WTC11 (cell line): ENCODE measurements around the gene GTPBP1. TPM values are rescaled to one million over a fixed set of nuclear protein-coding genes. Genes with fewer than 3 reads are reported as not detected.
A peak's percentile ranks its signal among the peaks of the same experiment; 100 is the strongest.

Source experiments
- ATAC-seq: fragments of 200-7000 bp; cut with Tn5 transposase; 2 replicates; pipeline ENCODE4 v1.10.0; 2021; ENCODE audit warnings: mild to moderate bottlenecking, moderate library complexity
- CTCF ChIA-PET: fragments of 300-600 bp; sonication (Branson Sonifier 250); formaldehyde crosslinking; loops from one replicate; lab custom pipeline; 2021; ENCODE audit warnings: antibody characterized with exemption; lab: Charles Lee
- POLR2A ChIA-PET: fragments of 350-600 bp; sonication (Branson Sonifier 250); formaldehyde crosslinking; loops from one replicate; lab custom pipeline; 2021; ENCODE audit warnings: antibody characterized with exemption; lab: Charles Lee
- DNase-seq: peaks from one replicate; pipeline ENCODE4 v3.0.0; 2021; ENCODE audit warnings: low spot score
- H3K27ac Mint-ChIP-seq: 2 replicates; pipeline ENCODE4 v1.8.0; 2021; ENCODE audit warnings: mixed read lengths
- H3K27me3 Mint-ChIP-seq: 2 replicates; pipeline ENCODE4 v1.8.0; 2021; ENCODE audit warnings: low read depth, mild to moderate bottlenecking, moderate library complexity, mixed read lengths
- H3K36me3 Mint-ChIP-seq: 2 replicates; pipeline ENCODE4 v1.8.0; 2021; ENCODE audit warnings: mixed read lengths
- H3K4me1 Mint-ChIP-seq: 2 replicates; pipeline ENCODE4 v1.8.0; 2022; ENCODE audit warnings: mixed read lengths
- H3K4me3 Mint-ChIP-seq: 2 replicates; pipeline ENCODE4 v1.8.0; 2021; ENCODE audit warnings: mild to moderate bottlenecking, moderate library complexity, mixed read lengths
- H3K9me3 Mint-ChIP-seq: 2 replicates; pipeline ENCODE4 v1.8.0; 2021; ENCODE audit warnings: mixed read lengths
- FOXP1 ChIP-seq: sonication (generic); formaldehyde crosslinking; IDR thresholded peaks from 2 replicates; pipeline ENCODE4 v1.8.0; 2022; ENCODE audit warnings: missing genetic modification reagents, mild to moderate bottlenecking, moderate library complexity, borderline replicate concordance
- TCF7 ChIP-seq: sonication (generic); formaldehyde crosslinking; IDR thresholded peaks from 2 replicates; pipeline ENCODE4 v1.8.0; 2022; ENCODE audit warnings: mild to moderate bottlenecking, low read depth, missing genetic modification reagents, moderate library complexity
- total RNA-seq: library from RNA; stranded (reverse); gene quantifications from 3 replicates; pipeline ENCODE4 v1.2.3, GENCODE V29; 2021
- TF ChIP-seq, protein P1 (sequence below): sonication (generic); formaldehyde crosslinking; IDR thresholded peaks from 2 replicates; pipeline ENCODE4 v1.8.1; 2023; ENCODE audit warnings: mild to moderate bottlenecking, missing genetic modification reagents, moderate library complexity
- TF ChIP-seq, protein P2 (sequence below): sonication (generic); formaldehyde crosslinking; IDR thresholded peaks from 2 replicates; pipeline ENCODE4 v1.8.1; 2023; ENCODE audit warnings: mild to moderate bottlenecking, missing genetic modification reagents, borderline replicate concordance
- TF ChIP-seq, protein P3 (sequence below): sonication (generic); formaldehyde crosslinking; IDR thresholded peaks from 2 replicates; pipeline ENCODE4 v1.8.1; 2023; ENCODE audit warnings: mild to moderate bottlenecking, missing genetic modification reagents
- TF ChIP-seq, protein P4 (sequence below): sonication (generic); formaldehyde crosslinking; conservative IDR thresholded peaks from 2 replicates; pipeline ENCODE4 v1.8.1; 2022; ENCODE audit warnings: mild to moderate bottlenecking, missing genetic modification reagents
- TF ChIP-seq, protein P5 (sequence below): fragments of 250-450 bp; sonication (Bioruptor Pico); IDR thresholded peaks from 2 replicates; pipeline ENCODE4 v1.8.0; 2021; ENCODE audit warnings: mild to moderate bottlenecking
- TF ChIP-seq, protein P6 (sequence below): fragments of 250-450 bp; sonication (Bioruptor Pico); conservative IDR thresholded peaks from 2 replicates; pipeline ENCODE4 v1.9.0; 2021; ENCODE audit warnings: mild to moderate bottlenecking

Gene GTPBP1
- total RNA-seq, 1 experiment from 2014 or later = 108 TPM

DNA sequence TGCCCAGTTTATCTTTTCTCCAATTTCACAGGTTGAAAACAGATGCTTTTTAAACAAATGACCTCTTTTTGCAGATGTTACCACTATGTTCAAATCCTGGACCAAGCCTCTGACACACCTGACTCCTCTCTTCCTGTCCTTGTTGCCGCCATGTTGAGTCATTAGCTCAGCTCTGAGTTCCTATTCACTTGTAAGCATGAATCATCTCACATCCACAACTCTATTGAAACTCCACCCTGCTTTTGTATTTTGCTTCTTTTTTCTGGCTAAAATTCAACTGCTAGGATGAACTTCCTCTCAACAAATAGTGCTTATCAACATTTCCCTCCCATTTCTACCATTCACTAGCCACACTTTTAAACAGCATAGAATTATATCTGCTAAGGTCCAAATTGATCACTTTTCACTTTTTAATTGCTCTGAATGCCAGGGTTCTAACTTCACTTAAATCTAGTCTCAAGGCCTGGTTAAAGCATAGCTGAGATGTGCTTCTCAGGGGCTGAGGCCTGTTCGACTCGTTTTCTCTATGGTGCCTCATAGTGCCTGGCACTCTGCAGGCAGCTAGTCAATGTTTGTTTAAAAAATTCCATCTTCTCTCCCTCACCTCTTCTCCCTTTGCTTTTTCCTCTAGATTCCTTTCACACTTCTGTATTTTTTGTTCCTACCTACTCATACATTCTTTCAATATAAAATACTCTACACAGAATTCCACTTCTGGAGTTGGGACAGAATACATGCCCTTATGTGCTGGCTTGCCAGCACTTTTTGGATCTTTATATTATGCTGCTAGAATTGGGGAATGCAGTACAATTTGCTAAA, 8.9 kb upstream of the GTPBP1 start:
- TF ChIP-seq, protein P1, sequence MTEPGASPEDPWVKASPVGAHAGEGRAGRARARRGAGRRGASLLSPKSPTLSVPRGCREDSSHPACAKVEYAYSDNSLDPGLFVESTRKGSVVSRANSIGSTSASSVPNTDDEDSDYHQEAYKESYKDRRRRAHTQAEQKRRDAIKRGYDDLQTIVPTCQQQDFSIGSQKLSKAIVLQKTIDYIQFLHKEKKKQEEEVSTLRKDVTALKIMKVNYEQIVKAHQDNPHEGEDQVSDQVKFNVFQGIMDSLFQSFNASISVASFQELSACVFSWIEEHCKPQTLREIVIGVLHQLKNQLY (CRISPR knock-in tag) = no peak
- TF ChIP-seq, protein P2, sequence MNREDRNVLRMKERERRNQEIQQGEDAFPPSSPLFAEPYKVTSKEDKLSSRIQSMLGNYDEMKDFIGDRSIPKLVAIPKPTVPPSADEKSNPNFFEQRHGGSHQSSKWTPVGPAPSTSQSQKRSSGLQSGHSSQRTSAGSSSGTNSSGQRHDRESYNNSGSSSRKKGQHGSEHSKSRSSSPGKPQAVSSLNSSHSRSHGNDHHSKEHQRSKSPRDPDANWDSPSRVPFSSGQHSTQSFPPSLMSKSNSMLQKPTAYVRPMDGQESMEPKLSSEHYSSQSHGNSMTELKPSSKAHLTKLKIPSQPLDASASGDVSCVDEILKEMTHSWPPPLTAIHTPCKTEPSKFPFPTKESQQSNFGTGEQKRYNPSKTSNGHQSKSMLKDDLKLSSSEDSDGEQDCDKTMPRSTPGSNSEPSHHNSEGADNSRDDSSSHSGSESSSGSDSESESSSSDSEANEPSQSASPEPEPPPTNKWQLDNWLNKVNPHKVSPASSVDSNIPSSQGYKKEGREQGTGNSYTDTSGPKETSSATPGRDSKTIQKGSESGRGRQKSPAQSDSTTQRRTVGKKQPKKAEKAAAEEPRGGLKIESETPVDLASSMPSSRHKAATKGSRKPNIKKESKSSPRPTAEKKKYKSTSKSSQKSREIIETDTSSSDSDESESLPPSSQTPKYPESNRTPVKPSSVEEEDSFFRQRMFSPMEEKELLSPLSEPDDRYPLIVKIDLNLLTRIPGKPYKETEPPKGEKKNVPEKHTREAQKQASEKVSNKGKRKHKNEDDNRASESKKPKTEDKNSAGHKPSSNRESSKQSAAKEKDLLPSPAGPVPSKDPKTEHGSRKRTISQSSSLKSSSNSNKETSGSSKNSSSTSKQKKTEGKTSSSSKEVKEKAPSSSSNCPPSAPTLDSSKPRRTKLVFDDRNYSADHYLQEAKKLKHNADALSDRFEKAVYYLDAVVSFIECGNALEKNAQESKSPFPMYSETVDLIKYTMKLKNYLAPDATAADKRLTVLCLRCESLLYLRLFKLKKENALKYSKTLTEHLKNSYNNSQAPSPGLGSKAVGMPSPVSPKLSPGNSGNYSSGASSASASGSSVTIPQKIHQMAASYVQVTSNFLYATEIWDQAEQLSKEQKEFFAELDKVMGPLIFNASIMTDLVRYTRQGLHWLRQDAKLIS (CRISPR knock-in tag) = no peak
- TF ChIP-seq FOXP1 (CRISPR knock-in tag) = no peak
- ATAC-seq (no peak), DNase-seq (no peak)
- Mint-ChIP-seq H3K9me3 (no peaks in the 10 kb centered on the region), H3K4me1 (peaks cover 33% of the 10 kb centered on the region), H3K4me3 (no peak overlapping the region), H3K27me3 (no peaks in the 10 kb centered on the region; the same call in 1 of the 2 replicates), H3K36me3 (peaks cover 13% of the 10 kb centered on the region), H3K27ac (peak overlapping the region; percentile 30)
- CTCF ChIA-PET = interaction anchor here (0.9 to 1.6 kb wide), 2 partner anchors 15 to 28 kb away, joined by 3 to 5 read pairs; partner anchors contain the start of gene TOMM22
- POLR2A ChIA-PET = interaction anchor here (1.4 kb wide), 1 partner anchor 15 kb away, joined by 5 read pairs; the partner anchor contains the start of gene TOMM22

DNA sequence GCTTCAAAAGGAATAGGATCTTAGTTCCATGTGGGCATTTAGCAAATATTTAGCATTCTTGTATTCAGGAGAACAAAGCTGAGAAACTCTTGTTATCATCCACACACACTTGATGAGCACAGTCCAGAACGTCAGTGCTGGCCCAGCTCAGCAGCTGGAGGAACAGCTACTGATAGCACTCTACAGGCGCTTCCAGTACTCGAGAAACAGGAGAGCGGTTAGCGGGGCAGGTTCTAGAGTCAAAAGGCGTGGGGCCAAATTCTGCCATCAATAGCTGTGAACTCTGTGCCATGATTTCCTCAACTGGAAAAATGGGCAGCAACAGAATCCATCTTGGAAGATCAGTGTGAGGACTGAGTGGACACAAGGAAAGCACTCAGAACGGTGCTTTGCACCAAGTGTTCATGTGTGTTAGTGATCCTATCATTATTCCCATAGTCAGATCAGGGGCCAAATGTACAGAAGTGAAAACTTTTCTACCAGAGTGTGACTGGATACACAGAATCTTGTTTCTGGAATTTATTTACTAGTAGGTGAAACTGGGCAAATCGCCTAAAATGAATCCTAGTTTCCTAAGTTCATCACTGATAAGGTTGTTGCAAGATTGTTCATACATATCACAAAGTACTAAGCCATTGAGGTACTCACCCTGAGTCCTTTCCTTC, 8.2 kb upstream of the GTPBP1 start:
- no peak for ATAC-seq
- no peak for DNase-seq
- no peak overlapping the region for H3K4me3 Mint-ChIP-seq

DNA sequence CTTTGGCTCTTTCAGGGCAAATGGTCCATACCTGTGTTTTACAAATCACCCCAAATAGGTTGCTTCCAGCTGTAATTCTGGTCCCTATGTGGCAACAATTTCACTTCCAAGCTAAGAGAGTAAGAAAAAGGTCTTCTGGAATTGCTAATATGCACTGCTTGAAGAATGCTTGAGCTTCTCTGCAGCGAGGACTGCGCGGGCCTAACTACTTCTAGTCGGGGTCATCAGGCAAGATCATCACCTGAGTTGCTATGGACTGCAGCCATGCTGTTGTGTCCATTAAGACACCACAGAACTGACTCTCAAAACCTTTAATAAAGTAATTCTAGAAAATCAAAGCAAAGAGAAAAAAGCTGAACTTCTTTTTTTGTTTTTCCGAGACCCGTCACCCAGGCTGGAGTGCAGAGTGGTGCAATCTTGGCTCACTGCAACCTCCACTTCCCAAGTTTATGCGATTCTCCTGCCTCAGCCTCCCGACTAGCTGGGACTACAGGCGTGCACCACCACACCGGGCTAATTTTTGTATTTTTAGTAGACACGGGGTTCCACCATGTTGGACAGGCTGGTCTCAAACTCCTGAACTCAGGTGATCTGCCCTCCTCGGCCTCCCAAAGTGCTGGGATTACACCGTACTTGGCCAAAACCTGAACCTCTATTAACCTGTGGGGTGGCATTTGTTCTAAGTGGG, 7.2 kb upstream of the GTPBP1 start:
- Mint-ChIP-seq H3K36me3 (peaks cover 11% of the 10 kb centered on the region), H3K4me1 (peaks cover 42% of the 10 kb centered on the region), H3K9me3 (no peaks in the 10 kb centered on the region), H3K27me3 (no peaks in the 10 kb centered on the region; the same call in 1 of the 2 replicates), H3K4me3 (peak overlapping the region; percentile 96), H3K27ac (peak overlapping the region; percentile 32; the same call in 1 of the 2 replicates)
- ATAC-seq (no peak), DNase-seq (no peak)
- POLR2A ChIA-PET = no interaction called here
- CTCF ChIA-PET = interaction anchor here (1.1 to 1.7 kb wide), 5 partner anchors 17 to 172 kb away, joined by 3 to 7 read pairs (median 3); partner anchors contain the start of gene TOMM22
- no peak for TF ChIP-seq TCF7 (CRISPR knock-in tag)
- TF ChIP-seq, protein P3, sequence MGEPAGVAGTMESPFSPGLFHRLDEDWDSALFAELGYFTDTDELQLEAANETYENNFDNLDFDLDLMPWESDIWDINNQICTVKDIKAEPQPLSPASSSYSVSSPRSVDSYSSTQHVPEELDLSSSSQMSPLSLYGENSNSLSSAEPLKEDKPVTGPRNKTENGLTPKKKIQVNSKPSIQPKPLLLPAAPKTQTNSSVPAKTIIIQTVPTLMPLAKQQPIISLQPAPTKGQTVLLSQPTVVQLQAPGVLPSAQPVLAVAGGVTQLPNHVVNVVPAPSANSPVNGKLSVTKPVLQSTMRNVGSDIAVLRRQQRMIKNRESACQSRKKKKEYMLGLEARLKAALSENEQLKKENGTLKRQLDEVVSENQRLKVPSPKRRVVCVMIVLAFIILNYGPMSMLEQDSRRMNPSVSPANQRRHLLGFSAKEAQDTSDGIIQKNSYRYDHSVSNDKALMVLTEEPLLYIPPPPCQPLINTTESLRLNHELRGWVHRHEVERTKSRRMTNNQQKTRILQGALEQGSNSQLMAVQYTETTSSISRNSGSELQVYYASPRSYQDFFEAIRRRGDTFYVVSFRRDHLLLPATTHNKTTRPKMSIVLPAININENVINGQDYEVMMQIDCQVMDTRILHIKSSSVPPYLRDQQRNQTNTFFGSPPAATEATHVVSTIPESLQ (CRISPR knock-in tag) = no peak
- TF ChIP-seq, protein P4, sequence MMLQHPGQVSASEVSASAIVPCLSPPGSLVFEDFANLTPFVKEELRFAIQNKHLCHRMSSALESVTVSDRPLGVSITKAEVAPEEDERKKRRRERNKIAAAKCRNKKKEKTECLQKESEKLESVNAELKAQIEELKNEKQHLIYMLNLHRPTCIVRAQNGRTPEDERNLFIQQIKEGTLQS (CRISPR knock-in tag) = no peak
- TF ChIP-seq, protein P5, sequence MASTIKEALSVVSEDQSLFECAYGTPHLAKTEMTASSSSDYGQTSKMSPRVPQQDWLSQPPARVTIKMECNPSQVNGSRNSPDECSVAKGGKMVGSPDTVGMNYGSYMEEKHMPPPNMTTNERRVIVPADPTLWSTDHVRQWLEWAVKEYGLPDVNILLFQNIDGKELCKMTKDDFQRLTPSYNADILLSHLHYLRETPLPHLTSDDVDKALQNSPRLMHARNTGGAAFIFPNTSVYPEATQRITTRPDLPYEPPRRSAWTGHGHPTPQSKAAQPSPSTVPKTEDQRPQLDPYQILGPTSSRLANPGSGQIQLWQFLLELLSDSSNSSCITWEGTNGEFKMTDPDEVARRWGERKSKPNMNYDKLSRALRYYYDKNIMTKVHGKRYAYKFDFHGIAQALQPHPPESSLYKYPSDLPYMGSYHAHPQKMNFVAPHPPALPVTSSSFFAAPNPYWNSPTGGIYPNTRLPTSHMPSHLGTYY (CRISPR knock-in tag) = no peak
- TF ChIP-seq, protein P6, sequence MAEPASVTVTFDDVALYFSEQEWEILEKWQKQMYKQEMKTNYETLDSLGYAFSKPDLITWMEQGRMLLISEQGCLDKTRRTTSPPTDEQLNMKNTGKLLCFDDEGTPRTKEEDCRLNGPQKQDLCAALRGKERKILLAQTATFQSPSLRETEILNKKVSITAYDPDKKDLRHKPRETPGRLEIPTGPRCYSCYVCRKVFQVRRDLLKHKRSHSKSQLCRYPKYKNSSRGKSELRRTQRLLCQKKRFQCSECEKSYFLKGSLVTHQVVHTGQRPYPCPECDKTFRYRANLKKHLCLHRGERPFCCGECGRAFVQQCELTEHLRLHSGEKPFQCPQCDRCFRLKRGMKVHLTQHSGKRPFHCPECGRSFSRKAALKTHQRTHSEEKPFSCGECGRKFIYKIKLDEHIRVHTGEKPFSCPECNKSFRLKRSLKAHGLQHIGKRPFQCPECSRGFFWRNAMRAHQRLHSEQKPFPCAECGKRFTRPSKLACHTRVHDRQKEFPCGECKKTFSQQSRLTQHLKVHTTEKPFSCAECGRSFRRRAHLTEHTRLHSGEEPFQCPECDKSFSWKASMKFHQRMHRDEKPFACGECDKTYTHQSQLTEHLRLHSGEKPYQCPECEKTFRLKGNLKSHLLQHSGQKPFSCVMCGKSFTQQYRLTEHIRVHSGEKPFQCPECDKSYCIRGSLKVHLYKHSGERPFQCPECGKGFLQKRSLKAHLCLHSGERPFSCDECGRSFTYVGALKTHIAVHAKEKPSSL (CRISPR knock-in tag) = no peak

More for the DNA sequence above, 8.2 kb upstream of the GTPBP1 start:
- Mint-ChIP-seq H3K9me3 (no peaks in the 10 kb centered on the region), H3K27ac (no peak overlapping the region), H3K4me1 (peaks cover 35% of the 10 kb centered on the region), H3K27me3 (no peaks in the 10 kb centered on the region; the same call in 1 of the 2 replicates), H3K36me3 (peaks cover 13% of the 10 kb centered on the region)
- ChIA-PET CTCF (interaction anchor here (0.9 to 1.7 kb wide), 3 partner anchors 16 to 27 kb away, joined by 3 to 6 read pairs (median 5); partner anchors contain the start of gene TOMM22), POLR2A (interaction anchor here (1.4 kb wide), 1 partner anchor 16 kb away, joined by 5 read pairs; the partner anchor contains the start of gene TOMM22)
- TF ChIP-seq, protein P6 (CRISPR knock-in tag) = no peak
